Smooth muscle cell (in vitro differentiated cells): Measurements from ENCODE around the gene KIAA1671. TPM values are rescaled to one million over a fixed set of nuclear protein-coding genes. Genes with fewer than 3 reads are reported as not detected.

Experiments used
- DNase-seq: peaks from one replicate; lab custom pipeline; 2025; ENCODE audit not compliant: unreplicated experiment; lab: John Stamatoyannopoulos, UW
- H2AFZ ChIP-seq: fragments of 200-600 bp; sonication (generic); 2 replicates; pipeline ENCODE4 v1.6.0; 2016; ENCODE audit warnings: antibody characterized with exemption, low read depth, mild to moderate bottlenecking
- H3F3A ChIP-seq: fragments of 200-600 bp; sonication (generic); 2 replicates; pipeline ENCODE4 v1.6.0; 2017; ENCODE audit warnings: antibody characterized with exemption, low read depth
- H3K27ac ChIP-seq: fragments of 200-600 bp; sonication (generic); 2 replicates; pipeline ENCODE4 v1.5.1; 2016; ENCODE audit warnings: low read depth, mild to moderate bottlenecking
- H3K27me3 ChIP-seq: fragments of 200-600 bp; sonication (generic); 2 replicates; pipeline ENCODE4 v1.6.1; 2016; ENCODE audit warnings: low read depth, mild to moderate bottlenecking
- H3K36me3 ChIP-seq: fragments of 200-600 bp; sonication (generic); 2 replicates; pipeline ENCODE4 v1.5.1; 2016; ENCODE audit warnings: low read depth
- H3K4me1 ChIP-seq: fragments of 200-600 bp; sonication (generic); 2 replicates; pipeline ENCODE4 v1.5.1; 2016; ENCODE audit warnings: low read depth
- H3K4me2 ChIP-seq: fragments of 200-600 bp; sonication (generic); 2 replicates; pipeline ENCODE4 v1.6.0; 2016; ENCODE audit warnings: mild to moderate bottlenecking
- H3K4me3 ChIP-seq: fragments of 200-600 bp; sonication (generic); 2 replicates; pipeline ENCODE4 v1.5.1; 2016; ENCODE audit warnings: mild to moderate bottlenecking
- H3K79me2 ChIP-seq: fragments of 200-600 bp; sonication (generic); 2 replicates; pipeline ENCODE4 v1.6.0; 2016; ENCODE audit warnings: low read depth, mild to moderate bottlenecking
- H3K9ac ChIP-seq: fragments of 200-600 bp; sonication (generic); 2 replicates; pipeline ENCODE4 v1.6.0; 2016; ENCODE audit warnings: low read depth
- H3K9me3 ChIP-seq: fragments of 200-600 bp; sonication (generic); replicated peaks from 2 replicates; pipeline ENCODE4 v1.5.1; 2016; ENCODE audit warnings: low read depth
- H4K20me1 ChIP-seq: fragments of 200-600 bp; sonication (generic); 2 replicates; pipeline ENCODE4 v1.6.0; 2016; ENCODE audit warnings: low read depth
- WGBS: methylation state at CpG from one replicate; pipeline ENCODE4 v1.1.7; 2016; ENCODE audit warnings: low lambda C conversion rate; 5-methylcytosine and 5-hydroxymethylcytosine counted together
- polyA plus RNA-seq: library from polyadenylated mRNA; unstranded; fragments of >200 nt; fragmentation: Nextera tagmentation; extraction: Ambion mirVana; gene quantifications from 2 replicates; pipeline ENCODE4 v1.2.1, GENCODE V29; 2016
- total RNA-seq: library from RNA; depleted of rRNA; stranded (reverse); fragments of >200 nt; gene quantifications from 2 replicates; pipeline ENCODE4 v1.2.3, GENCODE V29; 2014
- TF ChIP-seq, protein P1 (sequence below): fragments of 200-600 bp; sonication (generic); IDR thresholded peaks from 2 replicates; pipeline ENCODE4 v1.5.1; 2017; ENCODE audit warnings: borderline replicate concordance, mild to moderate bottlenecking, antibody characterized with exemption; ENCODE audit not compliant: insufficient read depth, poor library complexity, severe bottlenecking

Gene KIAA1671
- total and polyA plus RNA-seq, 2 experiments from 2014 or later = 1.7 to 7.6 TPM

DNA sequence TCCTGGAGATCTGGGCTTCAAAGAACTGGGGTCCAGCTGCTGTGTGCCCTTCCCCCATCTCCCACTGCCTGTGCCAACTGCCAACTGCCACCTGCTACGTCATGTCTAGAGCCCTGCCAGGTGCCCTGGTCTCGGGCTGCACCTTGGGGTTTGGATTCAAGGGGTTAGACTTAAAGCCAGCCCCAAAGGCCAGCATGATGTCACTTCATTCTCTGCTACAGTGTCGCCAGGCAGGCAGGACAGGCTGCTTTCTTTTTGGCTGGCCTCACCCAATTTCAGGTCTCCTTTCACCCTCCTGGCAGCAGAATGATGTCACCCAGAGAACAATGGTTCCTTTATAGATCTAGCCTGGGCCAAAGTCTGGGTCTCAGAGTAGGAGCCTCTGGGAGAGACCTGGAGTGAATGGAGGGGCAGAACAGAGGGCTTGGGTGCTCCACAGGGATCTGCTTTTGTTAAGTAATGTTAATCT is 167.6 kb downstream of the KIAA1671 start:
- Histone ChIP-seq H3K4me1 (peaks cover 17% of the 10 kb centered on the region), H3K9ac (peak overlapping the region; percentile 28), H3K27me3 (no peaks in the 10 kb centered on the region), H3K36me3 (no peaks in the 10 kb centered on the region), H3F3A (no peaks in the 10 kb centered on the region), H2AFZ (no peak overlapping the region), H3K79me2 (no peaks in the 10 kb centered on the region), H3K9me3 (no peaks in the 10 kb centered on the region), H3K4me2 (no peak overlapping the region), H3K27ac (peak overlapping the region; percentile 61), H3K4me3 (no peak overlapping the region), H4K20me1 (no peaks in the 10 kb centered on the region)
- no peak for DNase-seq
- TF ChIP-seq, protein P1, sequence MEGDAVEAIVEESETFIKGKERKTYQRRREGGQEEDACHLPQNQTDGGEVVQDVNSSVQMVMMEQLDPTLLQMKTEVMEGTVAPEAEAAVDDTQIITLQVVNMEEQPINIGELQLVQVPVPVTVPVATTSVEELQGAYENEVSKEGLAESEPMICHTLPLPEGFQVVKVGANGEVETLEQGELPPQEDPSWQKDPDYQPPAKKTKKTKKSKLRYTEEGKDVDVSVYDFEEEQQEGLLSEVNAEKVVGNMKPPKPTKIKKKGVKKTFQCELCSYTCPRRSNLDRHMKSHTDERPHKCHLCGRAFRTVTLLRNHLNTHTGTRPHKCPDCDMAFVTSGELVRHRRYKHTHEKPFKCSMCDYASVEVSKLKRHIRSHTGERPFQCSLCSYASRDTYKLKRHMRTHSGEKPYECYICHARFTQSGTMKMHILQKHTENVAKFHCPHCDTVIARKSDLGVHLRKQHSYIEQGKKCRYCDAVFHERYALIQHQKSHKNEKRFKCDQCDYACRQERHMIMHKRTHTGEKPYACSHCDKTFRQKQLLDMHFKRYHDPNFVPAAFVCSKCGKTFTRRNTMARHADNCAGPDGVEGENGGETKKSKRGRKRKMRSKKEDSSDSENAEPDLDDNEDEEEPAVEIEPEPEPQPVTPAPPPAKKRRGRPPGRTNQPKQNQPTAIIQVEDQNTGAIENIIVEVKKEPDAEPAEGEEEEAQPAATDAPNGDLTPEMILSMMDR = no peak
- WGBS = 73% methylated on average over 3 of the region's 3 CpGs

DNA sequence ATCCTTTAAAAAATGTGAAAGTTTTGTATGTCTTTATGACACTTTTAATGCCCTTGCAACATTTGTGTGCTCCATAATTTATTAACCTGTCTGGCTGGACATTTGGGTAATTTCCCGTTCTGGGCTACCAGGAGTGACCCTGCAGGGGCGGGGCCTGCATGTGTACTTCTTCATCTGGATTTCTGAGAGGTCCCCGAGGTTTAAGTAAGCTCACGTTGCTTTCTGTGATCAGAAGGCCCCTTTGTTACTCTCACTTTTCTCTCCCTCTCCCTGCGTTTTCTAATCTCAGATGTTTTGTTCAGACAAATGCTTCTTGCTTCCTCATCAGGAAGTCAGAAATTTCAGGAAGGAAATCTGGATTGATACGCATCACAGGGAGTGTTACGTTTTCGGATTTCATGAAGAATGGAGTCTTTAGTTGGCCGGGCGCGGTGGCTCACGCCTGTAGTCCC is 168.3 kb downstream of the KIAA1671 start:
- Histone ChIP-seq H3K27ac (peak overlapping the region; percentile 61), H3F3A (no peaks in the 10 kb centered on the region), H3K9ac (peak overlapping the region; percentile 28), H3K36me3 (no peaks in the 10 kb centered on the region), H3K4me2 (no peak overlapping the region), H3K27me3 (no peaks in the 10 kb centered on the region), H4K20me1 (no peaks in the 10 kb centered on the region), H3K4me1 (peaks cover 17% of the 10 kb centered on the region), H2AFZ (no peak overlapping the region), H3K79me2 (no peaks in the 10 kb centered on the region), H3K9me3 (no peaks in the 10 kb centered on the region), H3K4me3 (no peak overlapping the region)
- 83% methylated on average over 12 of the region's 12 CpGs for WGBS
- no peak for DNase-seq
- TF ChIP-seq, protein P1 = no peak

DNA sequence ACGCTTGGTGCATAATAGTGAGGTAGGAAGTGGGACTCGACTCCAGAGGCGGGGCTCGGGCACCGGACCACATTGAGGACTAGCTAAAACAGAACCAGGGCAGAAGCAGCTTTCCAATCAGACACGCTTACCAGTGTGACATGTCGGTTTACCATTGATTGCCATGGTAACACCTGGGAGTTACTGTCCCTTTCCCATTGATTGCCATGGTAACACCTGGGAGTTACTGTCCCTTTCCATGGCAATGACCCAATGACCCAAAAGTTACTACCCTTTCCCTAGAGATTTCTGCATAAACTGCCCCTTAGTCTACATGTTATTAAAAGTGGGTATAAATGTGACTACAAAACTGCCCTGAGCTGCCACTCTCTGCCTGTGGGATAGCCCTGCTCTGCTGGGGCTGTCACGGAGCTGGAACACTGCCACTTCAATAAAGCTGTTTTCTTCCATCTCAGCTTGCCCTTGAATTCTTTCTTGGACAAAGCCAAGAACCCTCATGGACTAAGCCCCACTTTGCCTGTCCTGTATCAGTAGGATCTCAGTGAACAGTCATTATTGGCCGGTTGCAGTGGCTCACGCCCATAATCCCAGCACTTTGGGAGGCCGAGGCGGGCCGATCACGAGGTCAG is 169.7 kb downstream of the KIAA1671 start:
- no peaks in the 10 kb centered on the region for H3K36me3 ChIP-seq
- no peak overlapping the region for H2AFZ ChIP-seq
- peaks cover 5% of the 10 kb centered on the region for H4K20me1 ChIP-seq
- TF ChIP-seq, protein P1 = no peak
- H3K27me3 ChIP-seq = no peaks in the 10 kb centered on the region
- H3K9me3 ChIP-seq = no peaks in the 10 kb centered on the region
- no peak overlapping the region for H3K4me2 ChIP-seq
- H3F3A ChIP-seq = no peaks in the 10 kb centered on the region
- no peaks in the 10 kb centered on the region for H3K79me2 ChIP-seq
- H3K4me1 ChIP-seq = peaks cover 17% of the 10 kb centered on the region
- WGBS = 96% methylated on average over 14 of the region's 14 CpGs
- no peak overlapping the region for H3K27ac ChIP-seq
- DNase-seq = no peak
- H3K9ac ChIP-seq = no peak overlapping the region
- no peak overlapping the region for H3K4me3 ChIP-seq

DNA sequence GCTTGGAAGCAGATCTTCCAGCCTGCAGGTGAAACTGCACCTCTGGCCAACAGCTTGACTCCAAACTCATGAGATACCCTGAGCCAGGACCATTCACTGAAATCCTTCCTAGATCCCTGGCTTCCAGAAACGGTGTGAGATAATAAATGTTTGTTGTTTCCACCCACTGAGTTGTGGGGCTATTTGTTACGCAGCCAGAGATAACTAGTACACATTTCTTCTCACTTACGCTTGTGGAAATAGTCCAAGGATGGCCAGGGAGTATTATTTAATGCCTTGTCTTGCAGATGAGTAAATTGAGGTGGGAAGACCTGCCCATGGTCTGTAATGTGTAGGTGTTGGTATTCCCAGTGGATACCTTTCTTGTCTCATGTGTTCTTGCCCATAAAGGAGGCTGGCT is 171.2 kb downstream of the KIAA1671 start:
- Histone ChIP-seq H3F3A (no peaks in the 10 kb centered on the region), H3K79me2 (no peaks in the 10 kb centered on the region), H4K20me1 (peaks cover 17% of the 10 kb centered on the region), H2AFZ (no peak overlapping the region), H3K36me3 (no peaks in the 10 kb centered on the region), H3K9me3 (no peaks in the 10 kb centered on the region), H3K4me1 (peaks cover 17% of the 10 kb centered on the region), H3K27me3 (no peaks in the 10 kb centered on the region), H3K4me3 (no peak overlapping the region), H3K4me2 (no peak overlapping the region), H3K9ac (no peak overlapping the region), H3K27ac (no peak overlapping the region)
- TF ChIP-seq, protein P1 = no peak
- WGBS = 97% methylated on average over 3 of the region's 3 CpGs
- DNase-seq = no peak
